Osteocyte (in vitro differentiated cells): ENCODE measurements around the gene DGCR8. TPM values are rescaled to one million over a fixed set of nuclear protein-coding genes. Genes with fewer than 3 reads are reported as not detected.

Source experiments
- DNase-seq: peaks from one replicate; pipeline ENCODE4 v3.0.0; 2021; ENCODE audit warnings: mixed read lengths; ENCODE audit not compliant: unreplicated experiment; ENCODE audit errors: extremely low spot score
- H3K27ac Mint-ChIP-seq: one replicate; pipeline ENCODE4 v1.8.0; 2021; ENCODE audit warnings: mild to moderate bottlenecking, mixed read lengths; ENCODE audit not compliant: unreplicated experiment
- H3K27me3 Mint-ChIP-seq: one replicate; pipeline ENCODE4 v1.8.0; 2021; ENCODE audit warnings: mixed read lengths; ENCODE audit not compliant: unreplicated experiment
- H3K36me3 Mint-ChIP-seq: one replicate; pipeline ENCODE4 v1.8.0; 2021; ENCODE audit warnings: mixed read lengths; ENCODE audit not compliant: unreplicated experiment
- H3K4me1 Mint-ChIP-seq: one replicate; pipeline ENCODE4 v1.8.0; 2021; ENCODE audit warnings: mixed read lengths; ENCODE audit not compliant: unreplicated experiment
- H3K4me3 Mint-ChIP-seq: one replicate; pipeline ENCODE4 v1.8.0; 2021; ENCODE audit warnings: mild to moderate bottlenecking, moderate library complexity, mixed read lengths; ENCODE audit not compliant: unreplicated experiment
- H3K9me3 Mint-ChIP-seq: one replicate; pipeline ENCODE4 v1.8.0; 2021; ENCODE audit warnings: mixed read lengths; ENCODE audit not compliant: unreplicated experiment
- total RNA-seq: library from RNA; stranded (reverse); gene quantifications from 2 replicates; pipeline ENCODE4 v1.2.1, GENCODE V29; 2021
- TF ChIP-seq, protein P1 (sequence below): fragments of 200-600 bp; sonication (generic); IDR thresholded peaks from 2 replicates; pipeline ENCODE4 v1.5.0; 2021; ENCODE audit warnings: antibody characterized with exemption, mild to moderate bottlenecking, moderate library complexity

The DGCR8 gene
- total RNA-seq, 1 donor from 2014 or later: 45.1 TPM

DNA sequence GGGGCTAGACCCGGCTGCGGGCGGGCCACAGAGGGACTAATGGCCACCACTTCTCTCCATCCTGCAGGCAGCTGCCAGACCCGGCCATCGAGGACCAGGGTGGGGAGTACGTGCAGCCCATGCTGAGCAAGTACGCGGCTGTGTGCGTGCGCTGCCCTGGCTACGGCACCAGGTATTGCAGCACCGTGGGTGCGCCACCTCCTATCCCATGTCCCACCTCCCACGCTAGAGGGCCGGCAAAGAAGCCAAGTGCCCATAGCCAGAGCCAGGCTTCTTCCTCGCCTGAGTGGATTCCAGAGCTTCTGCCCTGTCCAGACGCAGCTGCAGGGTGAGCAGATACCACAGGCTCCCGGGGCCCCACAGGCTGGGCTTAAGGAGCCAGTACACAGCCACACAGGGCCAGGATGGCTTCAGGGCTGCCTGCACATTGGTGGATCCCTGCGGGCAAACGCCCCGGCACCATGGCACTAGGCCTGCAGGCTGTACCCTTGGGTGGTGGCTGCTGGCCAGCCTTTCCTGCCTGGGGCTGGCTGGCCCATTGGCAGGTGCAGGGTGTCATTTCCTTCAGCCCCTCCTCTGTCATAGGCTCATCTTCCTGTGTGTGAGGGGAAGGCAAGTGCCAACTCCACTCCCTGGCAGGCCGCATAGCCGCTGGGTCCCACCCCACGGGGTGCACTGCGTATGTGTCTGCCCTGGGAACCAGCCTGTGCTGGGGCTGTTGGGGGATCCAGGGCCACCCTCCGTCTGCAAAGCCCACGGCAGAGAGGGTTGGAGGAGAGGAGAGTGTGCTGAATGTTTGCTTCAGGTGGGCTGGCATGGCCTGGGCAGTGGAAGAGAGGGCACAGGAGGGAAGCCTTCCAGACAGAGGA lies 16.5 kb upstream of the DGCR8 start:
- Mint-ChIP-seq H3K4me3 (no peak overlapping the region), H3K27me3 (no peaks in the 10 kb centered on the region), H3K27ac (no peak overlapping the region), H3K36me3 (peaks cover 11% of the 10 kb centered on the region), H3K4me1 (no peaks in the 10 kb centered on the region), H3K9me3 (no peaks in the 10 kb centered on the region)
- no peak for DNase-seq
- TF ChIP-seq, protein P1, sequence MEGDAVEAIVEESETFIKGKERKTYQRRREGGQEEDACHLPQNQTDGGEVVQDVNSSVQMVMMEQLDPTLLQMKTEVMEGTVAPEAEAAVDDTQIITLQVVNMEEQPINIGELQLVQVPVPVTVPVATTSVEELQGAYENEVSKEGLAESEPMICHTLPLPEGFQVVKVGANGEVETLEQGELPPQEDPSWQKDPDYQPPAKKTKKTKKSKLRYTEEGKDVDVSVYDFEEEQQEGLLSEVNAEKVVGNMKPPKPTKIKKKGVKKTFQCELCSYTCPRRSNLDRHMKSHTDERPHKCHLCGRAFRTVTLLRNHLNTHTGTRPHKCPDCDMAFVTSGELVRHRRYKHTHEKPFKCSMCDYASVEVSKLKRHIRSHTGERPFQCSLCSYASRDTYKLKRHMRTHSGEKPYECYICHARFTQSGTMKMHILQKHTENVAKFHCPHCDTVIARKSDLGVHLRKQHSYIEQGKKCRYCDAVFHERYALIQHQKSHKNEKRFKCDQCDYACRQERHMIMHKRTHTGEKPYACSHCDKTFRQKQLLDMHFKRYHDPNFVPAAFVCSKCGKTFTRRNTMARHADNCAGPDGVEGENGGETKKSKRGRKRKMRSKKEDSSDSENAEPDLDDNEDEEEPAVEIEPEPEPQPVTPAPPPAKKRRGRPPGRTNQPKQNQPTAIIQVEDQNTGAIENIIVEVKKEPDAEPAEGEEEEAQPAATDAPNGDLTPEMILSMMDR: no peak

DNA sequence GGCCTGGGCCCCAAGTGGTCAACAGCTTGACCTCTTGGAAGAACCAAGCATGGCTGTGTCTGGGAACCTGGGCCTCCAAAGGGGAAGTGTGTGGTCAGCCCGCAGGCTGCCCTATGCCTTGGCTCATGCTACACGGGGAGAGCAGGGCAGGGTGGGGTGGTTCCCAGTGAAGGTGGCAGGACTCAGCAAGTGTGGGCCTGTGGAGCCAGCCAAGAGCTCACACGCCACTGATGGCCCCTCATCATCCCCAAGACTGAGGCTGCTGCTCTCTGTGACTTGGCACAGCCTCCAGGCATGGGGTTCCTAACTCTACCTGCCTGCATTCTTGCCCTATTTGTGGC lies 15.9 kb upstream of the DGCR8 start:
- TF ChIP-seq, protein P1: no peak
- H3K9me3 Mint-ChIP-seq: no peaks in the 10 kb centered on the region
- H3K4me1 Mint-ChIP-seq: no peaks in the 10 kb centered on the region
- DNase-seq: no peak
- H3K27ac Mint-ChIP-seq: no peak overlapping the region
- H3K36me3 Mint-ChIP-seq: peaks cover 11% of the 10 kb centered on the region
- H3K4me3 Mint-ChIP-seq: no peak overlapping the region
- H3K27me3 Mint-ChIP-seq: no peaks in the 10 kb centered on the region

DNA sequence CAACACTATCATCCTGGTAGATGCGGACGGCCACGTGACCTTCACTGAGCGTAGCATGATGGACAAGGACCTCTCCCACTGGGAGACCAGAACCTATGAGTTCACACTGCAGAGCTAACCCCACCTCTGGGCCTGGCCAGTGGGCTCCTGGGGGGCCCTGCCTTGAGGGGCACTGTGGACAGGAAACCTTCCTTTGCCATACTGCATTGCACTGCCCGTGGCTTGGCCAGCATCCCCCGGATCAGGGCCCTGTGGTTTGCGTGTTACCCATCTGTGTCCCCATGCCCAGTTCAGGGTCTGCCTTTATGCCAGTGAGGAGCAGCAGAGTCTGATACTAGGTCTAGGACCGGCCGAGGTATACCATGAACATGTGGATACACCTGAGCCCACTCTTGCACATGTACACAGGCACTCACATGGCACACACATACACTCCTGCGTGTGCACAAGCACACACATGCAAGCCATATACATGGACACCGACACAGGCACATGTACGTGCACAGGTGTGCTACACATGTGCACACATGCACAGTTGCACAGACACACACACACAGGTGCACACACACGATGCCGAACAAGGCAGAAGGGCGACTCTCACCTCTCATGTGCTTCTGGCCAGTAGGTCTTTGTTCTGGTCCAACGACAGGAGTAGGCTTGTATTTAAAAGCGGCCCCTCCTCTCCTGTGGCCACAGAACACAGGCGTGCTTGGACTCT lies 15.3 kb upstream of the DGCR8 start:
- Mint-ChIP-seq H3K9me3 (no peaks in the 10 kb centered on the region), H3K36me3 (peaks cover 11% of the 10 kb centered on the region), H3K27ac (no peak overlapping the region), H3K27me3 (no peaks in the 10 kb centered on the region), H3K4me1 (no peaks in the 10 kb centered on the region), H3K4me3 (no peak overlapping the region)
- TF ChIP-seq, protein P1: no peak
- no peak for DNase-seq

DNA sequence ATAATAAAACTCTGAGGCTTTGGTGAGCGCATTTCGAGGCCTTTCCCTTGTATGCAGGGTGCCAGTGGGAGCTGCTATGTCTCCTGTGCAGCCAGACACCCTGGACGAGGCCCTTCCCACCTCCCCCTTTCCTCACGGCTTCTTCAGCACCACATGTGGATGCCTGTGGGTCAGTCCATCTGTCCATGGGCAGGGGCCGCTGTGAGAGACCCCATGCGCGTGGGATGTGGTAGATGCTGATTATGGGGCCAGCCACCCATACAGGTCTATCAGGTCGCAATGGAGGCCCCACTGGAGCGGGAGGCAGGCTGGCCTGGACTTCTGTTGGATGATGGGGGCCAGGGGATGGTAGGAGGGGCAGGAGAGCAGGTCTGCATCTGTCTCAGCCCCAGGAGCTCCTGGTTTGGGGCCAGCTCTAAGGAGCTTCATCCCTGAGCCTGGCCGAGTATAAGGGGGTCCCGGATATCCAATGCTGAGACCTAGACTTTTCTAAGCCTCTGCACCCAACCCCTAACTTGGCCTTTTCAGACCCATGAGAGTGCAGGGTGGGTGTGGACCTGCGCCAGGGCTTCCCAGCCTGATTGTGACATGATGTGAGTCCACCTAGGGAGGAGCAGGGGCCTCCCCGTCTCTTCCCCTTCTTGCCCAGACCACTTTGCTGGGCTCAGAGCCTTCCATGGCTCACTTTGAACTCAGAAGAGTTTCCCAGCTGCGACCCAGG lies 14.0 kb upstream of the DGCR8 start:
- Mint-ChIP-seq H3K27ac (no peak overlapping the region), H3K27me3 (no peaks in the 10 kb centered on the region), H3K36me3 (peaks cover 11% of the 10 kb centered on the region), H3K4me3 (no peak overlapping the region), H3K4me1 (no peaks in the 10 kb centered on the region), H3K9me3 (no peaks in the 10 kb centered on the region)
- DNase-seq: no peak
- TF ChIP-seq, protein P1: no peak
